NCI-H128 (cell line): ENCODE results near the gene XIRP2.
"Not testable (repeated sequence)": the region's sequence is repeated elsewhere in the genome, so short reads cannot be mapped to it uniquely, and the experiment has no call there.

Experiments
- DNase-seq: peaks from one replicate; lab custom pipeline; 2025; ENCODE audit not compliant: unreplicated experiment; lab: John Stamatoyannopoulos, UW

The XIRP2 gene

DNA sequence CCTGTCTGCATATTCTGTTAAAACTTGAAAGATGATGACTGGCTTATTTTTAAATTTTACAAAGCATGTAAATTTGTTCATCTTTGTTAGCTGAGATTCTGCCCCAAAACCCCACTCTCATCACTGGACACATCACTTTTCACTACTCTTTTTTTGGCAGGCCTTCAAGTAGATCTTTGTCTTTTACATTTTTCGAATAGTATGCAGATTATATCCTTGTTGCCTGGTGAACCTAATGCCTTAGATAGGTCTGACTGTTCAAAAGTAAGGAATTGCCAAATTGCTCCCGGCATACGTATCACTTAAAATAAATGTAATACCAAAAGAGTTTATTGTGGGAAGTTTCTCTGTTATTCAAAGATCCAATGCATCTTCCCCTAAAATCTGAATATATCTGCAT is 303.3 kb downstream of the XIRP2 start:
- DNase-seq = no peak

DNA sequence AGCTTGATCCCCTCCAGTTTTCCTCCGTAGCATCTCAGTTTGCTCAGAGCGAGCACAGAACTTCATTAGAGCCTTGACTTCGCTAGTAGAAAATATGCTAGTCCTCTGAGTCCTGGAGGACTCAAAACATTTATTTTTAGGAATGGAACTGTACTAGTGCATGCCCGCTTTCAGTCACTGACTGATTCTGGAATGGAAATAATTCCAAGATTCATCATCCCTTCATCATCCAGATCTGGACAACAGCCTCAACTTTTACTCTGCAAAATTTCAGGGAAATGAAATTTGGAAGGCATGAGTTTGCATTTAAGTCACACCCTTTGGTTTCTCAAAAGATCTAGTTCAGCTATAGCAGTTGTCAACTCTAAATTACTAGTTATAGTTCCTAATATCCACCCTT is 304.6 kb downstream of the XIRP2 start:
- no peak for DNase-seq

DNA sequence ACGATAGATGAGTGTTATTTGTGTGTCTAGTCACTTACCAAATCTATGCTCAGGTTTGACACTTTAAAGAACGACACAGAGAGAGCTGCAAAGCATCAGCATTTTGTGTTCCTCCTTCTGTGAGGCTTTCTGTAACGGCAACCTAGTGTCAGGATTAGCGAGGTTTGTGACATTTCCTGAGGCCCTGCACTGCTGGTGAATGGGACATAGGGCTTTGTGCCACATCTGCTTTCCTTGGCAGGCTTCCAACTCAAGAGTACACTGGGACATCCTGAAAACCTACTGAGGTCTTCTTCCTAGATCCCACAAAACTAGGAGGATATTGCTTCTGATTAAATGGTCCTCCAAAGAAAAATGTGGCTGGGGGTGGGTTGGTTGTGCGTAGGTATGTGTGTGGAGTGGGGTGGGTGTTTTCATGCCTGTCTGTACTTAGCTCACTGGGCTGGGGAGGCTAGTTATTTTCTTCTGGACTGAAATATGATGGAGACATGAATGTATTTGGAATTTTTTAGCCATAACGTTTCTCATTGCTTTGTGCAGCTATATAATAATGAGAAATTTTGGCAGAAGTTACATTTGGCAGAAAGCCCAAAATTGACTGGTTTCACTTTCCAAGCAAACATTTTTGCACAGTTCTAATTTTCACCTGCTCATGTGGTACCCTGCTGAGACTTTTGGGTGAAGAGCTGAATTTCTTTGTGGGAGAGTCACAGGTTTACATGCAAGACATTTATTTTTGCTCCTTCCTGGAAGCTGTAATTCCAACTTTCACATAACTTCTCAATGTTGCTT is 308.4 kb downstream of the XIRP2 start:
- DNase-seq = no peak

DNA sequence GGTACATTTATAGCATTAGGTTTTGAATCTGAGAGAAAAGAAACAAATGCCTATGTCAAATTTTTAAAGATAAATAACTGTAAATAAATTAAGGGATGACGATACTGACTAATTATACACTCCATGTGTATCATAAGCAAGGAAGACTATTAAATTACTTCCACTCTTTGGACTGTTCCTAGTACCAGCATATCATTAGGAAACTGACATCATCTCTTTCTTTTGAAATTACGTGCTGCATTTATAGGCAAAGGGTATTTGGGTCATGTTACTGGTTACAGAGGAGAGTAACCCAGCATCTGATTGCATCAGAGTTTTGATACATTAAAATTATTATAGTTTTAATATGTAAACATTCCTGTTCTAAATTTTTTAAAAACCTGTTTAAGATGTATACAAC is 309.7 kb downstream of the XIRP2 start:
- no peak for DNase-seq

DNA sequence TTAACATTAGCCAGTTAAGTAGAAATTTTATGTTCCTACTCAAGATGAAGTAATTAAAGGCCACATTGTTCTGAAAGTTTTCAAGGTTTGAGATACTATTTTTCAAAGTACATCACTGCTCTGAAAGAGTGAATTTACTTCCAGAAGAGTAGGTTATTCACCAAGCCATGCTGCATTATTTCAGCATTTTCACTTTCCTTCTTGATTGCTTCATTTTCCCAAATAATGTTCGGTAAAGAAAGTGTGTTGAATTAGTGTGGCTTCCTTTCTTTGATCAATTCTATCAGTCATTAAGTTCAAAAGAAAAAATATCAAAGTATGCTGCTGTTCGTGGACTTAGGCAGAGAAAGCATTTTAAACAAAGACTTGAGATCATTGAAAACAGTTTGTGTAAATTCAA is 310.3 kb downstream of the XIRP2 start:
- DNase-seq = no peak

DNA sequence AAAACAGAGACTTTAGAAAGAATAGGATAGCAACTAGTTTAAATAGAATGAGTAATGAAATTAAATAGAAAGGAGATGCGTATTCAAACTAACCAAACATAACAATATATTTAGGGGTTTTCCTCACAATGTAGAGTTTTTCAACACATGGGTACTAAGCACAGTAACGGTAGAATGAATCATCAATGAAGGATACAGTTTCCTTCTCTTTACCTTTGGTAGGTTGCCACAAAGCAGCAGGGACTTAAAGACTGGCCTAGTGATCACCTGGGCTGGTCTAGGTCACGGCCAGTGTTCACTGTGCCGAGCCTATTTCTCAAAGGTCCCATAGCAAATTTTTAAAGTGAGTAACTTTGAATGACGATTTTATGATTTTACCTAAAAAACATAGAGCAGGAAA is 311.7 kb downstream of the XIRP2 start:
- DNase-seq = no peak

DNA sequence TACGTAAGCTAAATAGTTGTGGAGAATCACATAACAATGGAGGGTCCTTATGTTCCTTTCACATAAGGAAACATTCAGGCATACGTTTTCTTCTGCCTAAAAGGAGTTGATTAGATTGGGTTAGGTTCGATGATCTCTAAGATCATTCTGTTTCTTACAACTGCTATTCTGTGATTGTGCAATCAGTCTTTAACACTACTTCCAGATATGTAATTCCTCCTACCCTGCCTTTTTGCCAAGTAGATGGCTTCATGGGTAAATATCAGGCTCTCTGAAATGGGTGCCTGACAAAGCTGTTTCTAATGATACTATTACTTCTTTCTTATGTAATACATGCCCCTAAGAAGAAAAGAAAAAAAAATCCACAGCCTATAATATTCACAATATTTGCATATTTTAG is 321.5 kb downstream of the XIRP2 start:
- DNase-seq = no peak

DNA sequence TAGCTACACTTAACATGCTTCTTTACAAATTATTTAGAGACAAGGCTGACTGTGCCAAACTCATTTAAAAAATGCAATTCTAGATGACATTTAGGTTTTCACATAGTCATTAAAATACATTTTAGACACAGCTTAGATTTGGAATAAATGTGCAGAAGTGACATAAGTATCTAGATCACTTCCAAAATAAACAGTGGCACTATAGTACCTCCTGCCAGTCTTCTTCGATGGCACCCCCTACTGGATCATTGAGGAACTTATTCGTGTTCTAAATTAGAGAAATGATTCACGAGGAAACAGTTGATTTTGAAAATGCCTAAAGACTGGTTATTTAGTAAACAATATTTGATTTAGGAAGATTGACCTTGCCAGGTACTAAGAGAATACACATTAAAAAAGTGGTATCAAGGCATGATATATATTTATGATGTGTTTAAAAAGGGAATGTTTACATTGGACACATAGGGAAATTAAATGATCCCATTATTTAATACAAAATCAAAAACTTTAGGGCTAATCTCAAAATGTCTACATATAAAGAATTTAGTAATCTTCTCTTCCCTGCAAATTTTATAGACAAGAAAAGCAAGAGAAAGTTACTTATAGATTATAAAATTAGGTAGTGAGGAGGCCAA is 323.9 kb downstream of the XIRP2 start:
- DNase-seq = no peak

DNA sequence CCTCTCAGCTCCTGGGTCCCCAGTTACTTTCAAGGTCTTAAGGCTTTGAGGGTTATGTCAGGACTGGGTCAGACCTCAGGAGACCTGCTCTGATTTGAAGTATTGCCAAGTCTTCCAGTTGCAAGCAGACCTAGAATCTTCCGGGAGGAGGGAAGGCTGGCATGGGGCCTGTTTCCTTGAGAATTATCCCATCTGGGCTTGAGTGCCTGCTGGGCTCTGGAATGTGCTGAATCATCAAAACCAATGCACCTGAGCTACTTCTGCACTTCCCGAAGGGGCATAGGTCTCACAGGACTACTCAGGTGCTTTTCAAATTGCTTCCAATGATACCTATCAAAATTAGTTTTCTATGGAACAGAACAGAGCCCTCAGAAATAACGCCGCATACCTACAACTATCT is 327.3 kb downstream of the XIRP2 start:
- no peak for DNase-seq

DNA sequence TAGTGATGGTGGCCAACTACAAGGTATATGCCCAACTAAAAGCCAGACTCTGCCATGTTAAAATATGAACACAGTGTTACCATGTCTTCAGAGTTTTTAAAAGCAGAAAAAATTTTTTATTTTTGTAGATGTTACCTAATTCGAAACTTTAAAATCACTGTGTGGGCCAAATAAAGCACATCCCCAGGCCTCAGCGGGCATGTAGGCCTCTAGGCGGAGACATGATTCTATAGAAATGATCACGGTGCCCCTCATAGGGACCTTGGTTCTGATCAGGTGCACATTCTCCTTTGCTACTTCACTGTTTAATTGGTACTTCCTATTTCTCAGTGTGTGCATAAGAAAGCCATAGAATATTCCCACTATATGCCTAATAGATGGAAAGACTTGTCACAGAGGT is 349.2 kb downstream of the XIRP2 start:
- DNase-seq = no peak

DNA sequence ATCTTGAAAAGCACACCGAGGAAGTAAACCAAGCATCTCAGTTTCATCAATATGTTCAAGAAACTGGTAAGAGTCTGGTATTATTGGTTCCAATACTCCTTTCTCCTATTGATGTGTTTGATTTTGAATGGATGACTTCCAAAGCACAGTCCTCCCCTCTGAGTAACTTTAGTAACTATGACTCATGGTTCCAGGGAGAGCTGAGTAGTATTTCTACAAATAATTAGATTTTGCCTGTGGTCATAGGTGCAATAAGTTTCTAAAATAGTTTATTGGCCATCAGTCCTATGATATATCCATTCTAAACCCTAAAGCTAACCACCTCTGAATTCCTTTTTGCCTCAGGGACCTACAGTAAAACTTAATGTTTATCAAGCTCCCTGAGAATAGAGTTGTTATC is 352.4 kb downstream of the XIRP2 start:
- no peak for DNase-seq

DNA sequence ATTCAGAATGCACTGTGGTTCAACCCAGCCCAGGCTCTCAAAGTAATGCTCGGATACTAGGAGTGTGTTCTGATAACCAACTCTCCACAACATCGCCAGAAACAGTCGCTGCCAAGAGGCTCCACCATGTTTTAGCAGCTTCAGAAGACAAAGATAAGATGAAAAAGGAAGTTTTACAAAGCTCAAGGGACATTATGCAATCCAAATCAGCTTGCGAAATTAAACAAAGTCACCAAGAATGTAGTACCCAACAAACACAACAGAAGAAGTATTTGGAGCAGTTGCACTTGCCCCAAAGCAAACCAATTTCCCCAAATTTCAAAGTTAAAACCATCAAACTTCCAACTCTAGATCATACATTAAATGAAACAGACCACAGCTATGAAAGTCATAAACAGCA is 360.9 kb downstream of the XIRP2 start:
- no peak for DNase-seq

DNA sequence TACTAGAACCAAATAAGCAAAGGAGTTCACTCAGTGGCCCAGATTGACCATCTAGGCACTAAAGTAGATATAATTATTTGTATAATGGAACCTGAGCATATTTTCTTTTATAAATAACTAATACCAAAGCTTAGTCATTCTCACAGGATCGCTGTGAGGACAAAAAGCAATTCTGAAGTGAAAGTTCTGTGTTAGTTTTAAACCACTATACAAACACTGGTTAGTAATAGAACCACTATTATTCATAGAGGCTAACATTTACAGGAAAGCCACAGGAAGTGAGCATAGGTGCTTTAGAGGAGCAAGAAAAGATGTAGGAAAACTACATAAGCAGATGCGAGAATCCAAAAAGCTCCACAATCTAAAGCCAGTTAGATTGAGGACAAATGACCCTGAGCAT is 364.7 kb downstream of the XIRP2 start:
- DNase-seq = no peak

DNA sequence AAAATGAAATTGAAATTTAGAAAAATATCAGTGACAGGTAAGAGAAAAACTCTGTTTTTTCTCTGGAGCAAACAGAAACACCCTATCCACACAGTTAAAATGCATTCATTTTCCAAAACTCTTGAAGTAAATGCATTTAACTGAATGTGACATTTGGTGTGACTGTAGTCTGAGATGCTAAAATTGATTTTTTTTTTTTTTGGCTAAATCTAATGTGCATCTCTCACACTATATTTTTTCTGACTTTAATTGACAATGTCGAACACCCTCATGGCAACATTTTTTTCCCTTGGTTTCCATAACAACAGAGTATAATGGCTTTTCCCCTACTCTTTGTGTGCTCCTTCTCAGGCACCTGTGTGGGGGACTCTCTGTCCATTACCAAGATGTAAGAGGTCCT is 366.4 kb downstream of the XIRP2 start:
- DNase-seq = no peak

DNA sequence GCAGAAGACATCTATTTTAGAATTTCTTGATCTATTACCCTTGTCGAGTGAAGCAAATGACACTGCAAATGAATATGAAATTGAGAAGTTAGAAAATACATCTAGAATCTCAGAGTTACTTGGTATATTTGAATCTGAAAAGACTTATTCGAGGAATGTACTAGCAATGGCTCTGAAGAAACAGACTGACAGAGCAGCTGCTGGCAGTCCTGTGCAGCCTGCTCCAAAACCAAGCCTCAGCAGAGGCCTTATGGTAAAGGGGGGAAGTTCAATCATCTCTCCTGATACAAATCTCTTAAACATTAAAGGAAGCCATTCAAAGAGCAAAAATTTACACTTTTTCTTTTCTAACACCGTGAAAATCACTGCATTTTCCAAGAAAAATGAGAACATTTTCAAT is 370.4 kb downstream of the XIRP2 start:
- no peak for DNase-seq

DNA sequence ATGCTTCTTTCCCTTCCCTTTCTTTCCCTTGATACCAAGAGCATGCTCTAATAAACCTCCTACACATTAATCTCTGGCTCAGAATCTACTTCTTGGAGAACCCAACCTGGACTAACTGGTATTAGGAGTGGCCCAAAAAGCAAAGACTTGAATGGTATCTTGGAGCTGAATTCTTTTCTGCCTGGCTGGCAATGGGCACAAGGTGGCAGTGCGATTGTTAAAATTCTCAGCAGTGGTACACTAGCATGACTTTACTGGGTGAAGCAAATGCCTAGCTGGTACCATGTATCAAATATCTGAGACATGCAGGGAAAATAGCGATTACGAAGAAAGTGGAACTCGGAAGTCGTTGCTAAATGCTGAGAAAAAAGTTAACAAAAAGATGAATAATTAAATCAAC is 376.1 kb downstream of the XIRP2 start:
- DNase-seq = no peak

DNA sequence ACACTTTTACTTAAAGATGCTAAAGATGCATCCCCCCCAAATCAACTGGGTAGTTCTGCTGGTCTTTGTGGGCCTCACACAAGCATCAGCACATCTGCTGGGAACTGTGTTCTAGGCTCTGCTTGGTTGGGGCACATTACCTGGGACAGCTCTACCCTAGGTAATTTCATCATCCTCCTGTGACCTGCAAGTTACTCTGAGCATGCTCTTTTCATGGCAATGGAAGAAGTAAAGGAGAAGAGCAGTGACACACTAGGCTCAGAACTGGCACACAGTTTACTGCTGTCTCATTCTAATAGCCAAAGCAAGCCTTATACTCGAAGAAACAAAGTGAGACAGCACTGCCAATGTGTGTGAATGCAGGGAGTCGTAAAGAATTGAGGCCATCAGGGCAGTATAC is 376.7 kb downstream of the XIRP2 start:
- DNase-seq = no peak

DNA sequence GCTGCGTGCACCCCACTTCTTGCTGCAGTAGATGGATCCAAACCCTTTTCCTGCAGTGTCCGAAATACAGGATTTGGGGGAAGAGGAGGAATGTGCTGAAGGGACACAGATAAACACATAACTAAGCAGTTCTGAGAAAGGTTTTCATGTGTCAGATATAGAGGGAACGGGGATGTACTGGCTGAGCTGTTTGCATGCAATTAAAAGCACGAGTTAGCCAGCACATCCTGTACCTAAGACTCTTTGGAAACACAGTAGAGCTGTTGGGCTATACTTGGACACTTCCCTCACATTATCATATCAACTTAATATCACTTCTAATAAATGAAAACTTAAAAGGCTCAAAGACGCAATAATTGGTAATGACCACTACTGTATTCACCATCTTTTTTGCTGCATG is 377.4 kb downstream of the XIRP2 start:
- DNase-seq = no peak

DNA sequence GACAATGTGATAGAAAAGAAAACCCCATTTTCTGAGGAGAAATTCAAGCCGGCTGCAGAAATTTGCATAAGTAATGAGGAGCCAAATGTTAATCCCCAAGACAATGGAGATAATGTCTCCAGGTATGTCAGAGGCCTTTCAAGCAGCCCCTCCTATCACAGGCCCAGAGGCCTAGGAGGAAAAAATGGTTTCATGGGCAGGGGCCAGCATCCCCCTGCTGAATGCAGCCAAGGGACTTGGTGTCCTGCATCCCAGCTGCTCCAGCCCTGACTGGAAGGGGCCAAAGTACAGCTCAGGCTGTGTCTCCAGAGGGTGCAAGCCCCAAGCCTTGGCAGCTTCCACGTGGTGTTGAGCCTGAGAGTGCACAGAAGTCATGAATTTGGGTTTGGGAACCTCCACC is 380.0 kb downstream of the XIRP2 start:
- not testable (repeated sequence) for DNase-seq

DNA sequence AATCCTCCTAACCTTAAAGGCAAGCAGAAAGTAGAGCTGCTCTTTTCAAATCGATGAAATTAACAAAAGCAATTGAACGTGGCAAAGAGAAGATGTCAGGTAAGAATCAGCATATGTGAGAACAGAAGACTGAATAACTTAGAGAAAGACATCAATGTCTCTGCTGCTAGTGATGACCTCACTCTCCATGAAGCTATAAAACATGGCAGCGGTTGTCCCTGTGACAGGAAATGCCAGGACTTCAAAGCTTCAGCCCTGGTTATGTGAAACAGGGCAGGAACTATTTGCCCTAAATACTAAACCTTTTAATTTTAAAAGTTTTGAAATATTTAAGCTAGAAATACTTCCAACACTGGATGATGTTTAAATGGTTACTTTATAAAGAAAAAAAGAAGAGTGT is 383.7 kb downstream of the XIRP2 start:
- DNase-seq = no peak

DNA sequence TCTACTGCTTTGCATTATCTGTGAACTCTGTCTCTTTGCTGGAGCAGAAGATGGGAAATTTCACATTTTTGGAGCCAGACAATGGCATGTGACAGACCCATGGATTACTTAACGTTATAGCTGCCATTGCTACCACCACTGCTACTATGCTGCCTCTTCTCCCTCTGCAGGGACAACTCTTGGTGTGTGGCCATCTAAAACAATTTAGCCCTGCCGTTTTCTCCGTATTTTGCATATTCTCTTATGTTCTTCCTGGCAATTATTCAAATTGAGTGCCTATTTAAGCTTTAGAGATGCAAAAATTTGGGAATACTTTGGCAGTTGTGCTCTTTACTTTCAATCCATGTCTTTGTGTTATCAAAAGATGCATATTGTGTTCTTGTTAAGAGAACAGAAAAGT is 386.8 kb downstream of the XIRP2 start:
- no peak for DNase-seq

DNA sequence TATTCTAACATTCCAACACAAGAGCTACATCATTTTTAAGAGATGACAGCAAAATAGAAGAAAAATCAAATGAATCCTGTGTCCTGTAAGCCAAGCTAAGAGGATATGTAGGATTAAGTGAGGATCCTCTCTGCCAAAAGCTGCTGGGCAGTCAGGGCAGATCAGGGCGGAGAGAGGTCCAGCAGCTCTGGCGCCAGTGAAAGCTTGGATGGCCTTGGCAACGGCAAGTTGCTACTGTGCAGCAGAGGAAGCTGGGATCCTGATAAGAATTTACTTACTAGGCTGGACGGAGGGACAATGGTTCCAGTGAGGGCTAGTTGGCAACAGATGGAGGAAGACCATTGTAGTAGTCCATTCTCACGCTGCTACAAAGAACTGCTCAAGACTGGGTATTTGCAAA is 391.5 kb downstream of the XIRP2 start:
- DNase-seq = no peak

DNA sequence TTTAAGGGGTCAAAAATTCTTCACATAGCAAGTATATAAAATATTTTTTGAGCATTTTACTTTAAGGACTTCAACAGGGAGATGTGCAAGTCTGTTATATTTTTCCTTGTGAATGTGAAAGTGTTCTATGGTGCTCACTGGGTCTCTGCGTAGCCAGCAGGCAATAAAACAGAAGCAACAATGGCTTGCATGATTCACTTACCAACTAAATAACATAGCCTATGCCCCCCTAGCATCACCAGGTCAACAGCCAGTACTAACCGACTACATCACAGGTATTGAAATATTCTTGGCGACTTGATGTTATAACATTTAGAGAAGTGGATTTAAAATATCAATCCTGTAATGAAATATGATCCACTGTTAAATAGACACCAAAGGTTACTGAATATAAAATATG is 398.9 kb downstream of the XIRP2 start:
- no peak for DNase-seq
